Cardiac muscle cell (in vitro differentiated cells and primary cell): ENCODE data around the gene NR2C1. TPM values are rescaled to one million over a fixed set of nuclear protein-coding genes. Genes with fewer than 3 reads are reported as not detected.

Experiments
- DNase-seq, 2 donors: peaks; one replicate each; pipeline versions ENCODE4 v3.0.0 to v3.0.0-alpha.2; 2010 to 2017; ENCODE audit warnings: low read depth in 1 of 2, low spot score in 1 of 2
- H3K27ac ChIP-seq: fragments of 200-600 bp; sonication (generic); 2 replicates; pipeline ENCODE4 v1.5.1; 2016
- H3K27me3 ChIP-seq: fragments of 200-600 bp; sonication (generic); 2 replicates; pipeline ENCODE4 v1.6.0; 2016; ENCODE audit warnings: control low read depth
- H3K36me3 ChIP-seq: fragments of 200-600 bp; sonication (generic); 2 replicates; pipeline ENCODE4 v1.5.1; 2016; ENCODE audit warnings: control low read depth
- H3K4me1 ChIP-seq: fragments of 200-600 bp; sonication (generic); 2 replicates; pipeline ENCODE4 v1.8.1; 2017; ENCODE audit warnings: low read depth, mild to moderate bottlenecking, mixed run types
- H3K4me3 ChIP-seq: fragments of 200-600 bp; sonication (generic); 2 replicates; pipeline ENCODE4 v1.5.1; 2016; ENCODE audit warnings: mild to moderate bottlenecking
- H3K9me3 ChIP-seq: fragments of 200-600 bp; sonication (generic); 2 replicates; pipeline ENCODE4 v1.5.1; 2017; ENCODE audit warnings: low read depth, mild to moderate bottlenecking, control low read depth
- CTCF ChIP-seq: IDR thresholded peaks from 2 replicates; pipeline ENCODE4 v1.5.1; 2012; ENCODE audit warnings: low read depth, mild to moderate bottlenecking, low read length
- polyA plus RNA-seq: library from polyadenylated mRNA; unstranded; fragments of >200 nt; fragmentation: Nextera tagmentation; extraction: Ambion mirVana; gene quantifications from 2 replicates; pipeline ENCODE4 v1.2.1, GENCODE V29; 2016
- total RNA-seq: library from RNA; depleted of rRNA; stranded (reverse); fragments of >200 nt; gene quantifications from 2 replicates; pipeline ENCODE4 v1.2.3, GENCODE V29; 2016

Gene NR2C1
- total and polyA plus RNA-seq, 2 experiments from 2014 or later = 38.1 to 113 TPM

- H3K27ac ChIP-seq = peak within 1 kb of the TSS; percentile 87
- peak; percentile 98 for DNase-seq
Observed at GRCh38 chr12:95003213-95003920, 70.1 kb downstream of the NR2C1 start, which contains the start of gene NDUFA12. Gene NDUFA12 (minus strand): TSS chr12:95003697. CDS start chr12:95003680, 17 bp downstream.

GRCh38 chr12:95002754-95003153, 70.7 kb downstream of the NR2C1 start:
- no peaks in the 10 kb centered on the region for H3K9me3 ChIP-seq
- peak overlapping the region; percentile 49 for H3K4me3 ChIP-seq
- H3K27ac ChIP-seq = peak overlapping the region; percentile 87
- H3K27me3 ChIP-seq = no peaks in the 10 kb centered on the region
- no peak for TF ChIP-seq CTCF
- no peaks in the 10 kb centered on the region for H3K4me1 ChIP-seq
- DNase-seq = no peak
- H3K36me3 ChIP-seq = peaks cover 6% of the 10 kb centered on the region

More at GRCh38 chr12:95003213-95003920, 70.1 kb downstream of the NR2C1 start, which contains the start of gene NDUFA12:
- no peaks in the 10 kb centered on the region for H3K4me1 ChIP-seq
- TF ChIP-seq CTCF = no peak
- H3K4me3 ChIP-seq = peak within 1 kb of the TSS; percentile 49
- H3K9me3 ChIP-seq = no peaks in the 10 kb centered on the region
- H3K36me3 ChIP-seq = peaks cover 6% of the 10 kb centered on the region
- no peaks in the 10 kb centered on the region for H3K27me3 ChIP-seq

GRCh38 chr12:94998326-94998725, 75.1 kb downstream of the NR2C1 start:
- H3K27ac ChIP-seq = no peak overlapping the region
- peaks cover 14% of the 10 kb centered on the region for H3K36me3 ChIP-seq
- no peak for DNase-seq
- no peak overlapping the region for H3K4me3 ChIP-seq
- TF ChIP-seq CTCF = no peak
- H3K27me3 ChIP-seq = no peaks in the 10 kb centered on the region
- no peaks in the 10 kb centered on the region for H3K4me1 ChIP-seq
- H3K9me3 ChIP-seq = no peaks in the 10 kb centered on the region

GRCh38 chr12:94997726-94998125, 75.7 kb downstream of the NR2C1 start:
- no peaks in the 10 kb centered on the region for H3K9me3 ChIP-seq
- H3K4me3 ChIP-seq = no peak overlapping the region
- peaks cover 14% of the 10 kb centered on the region for H3K36me3 ChIP-seq
- H3K27me3 ChIP-seq = no peaks in the 10 kb centered on the region
- DNase-seq = no peak
- no peak overlapping the region for H3K27ac ChIP-seq
- TF ChIP-seq CTCF = no peak
- H3K4me1 ChIP-seq = no peaks in the 10 kb centered on the region

- H3K27me3 ChIP-seq = no peaks in the 10 kb centered on the region
- peaks cover 14% of the 10 kb centered on the region for H3K36me3 ChIP-seq
- H3K9me3 ChIP-seq = no peaks in the 10 kb centered on the region
- no peak overlapping the region for H3K27ac ChIP-seq
- H3K4me3 ChIP-seq = no peak overlapping the region
- H3K4me1 ChIP-seq = no peaks in the 10 kb centered on the region
- TF ChIP-seq CTCF = no peak
- DNase-seq = no peak
Observed at GRCh38 chr12:94997061-94997460, 76.4 kb downstream of the NR2C1 start.
